PC-3 (cell line): ENCODE results near the gene SUPT6H. TPM values are rescaled to one million over a fixed set of nuclear protein-coding genes. Genes with fewer than 3 reads are reported as not detected.

Experiments
- ATAC-seq: fragments of 200-7000 bp; cut with Tn5 transposase; 2 replicates; pipeline ENCODE4 v1.9.1; 2020; ENCODE audit warnings: mild to moderate bottlenecking, moderate library complexity
- BruUV-seq: library from RNA; stranded (reverse); fragments of 400-500 nt; replicated peaks from 2 replicates; lab custom pipeline; 2021; lab: Mats Ljungman, UMichigan
- CTCF ChIA-PET: fragments of 300-600 bp; sonication (Branson Sonifier 250); formaldehyde crosslinking; loops from one replicate; lab custom pipeline; 2022; ENCODE audit warnings: antibody characterized with exemption; lab: Charles Lee
- POLR2A ChIA-PET: fragments of 300-600 bp; sonication (Branson Sonifier 250); formaldehyde crosslinking; loops from one replicate; lab custom pipeline; 2022; ENCODE audit warnings: antibody characterized with exemption; ENCODE audit not compliant: unreplicated experiment; lab: Charles Lee
- DNase-seq: peaks from one replicate; pipeline ENCODE4 v3.0.0-alpha.2; 2015
- H2AFZ ChIP-seq: fragments of 300-600 bp; sonication (generic); 2 replicates; pipeline ENCODE4 v1.6.0; 2016; ENCODE audit warnings: antibody characterized with exemption, low read length
- H3F3A ChIP-seq: fragments of 300-600 bp; sonication (generic); one replicate; pipeline ENCODE4 v1.6.0; 2017; ENCODE audit warnings: antibody characterized with exemption, low read length, control low read depth, mild to moderate bottlenecking; ENCODE audit not compliant: unreplicated experiment
- H3K27ac ChIP-seq: fragments of 300-600 bp; sonication (generic); 2 replicates; pipeline ENCODE4 v1.5.1; 2016; ENCODE audit warnings: mild to moderate bottlenecking, low read length
- H3K27me3 ChIP-seq: fragments of 300-600 bp; sonication (generic); 2 replicates; pipeline ENCODE4 v1.6.1; 2016; ENCODE audit warnings: low read length, mixed read lengths
- H3K36me3 ChIP-seq: fragments of 300-600 bp; sonication (generic); 2 replicates; pipeline ENCODE4 v1.6.1; 2016; ENCODE audit warnings: low read depth, mixed run types, low read length, mixed read lengths
- H3K4me1 ChIP-seq: fragments of 300-600 bp; sonication (generic); 2 replicates; pipeline ENCODE4 v1.5.1; 2016; ENCODE audit warnings: low read length; ENCODE audit not compliant: insufficient read depth
- H3K4me2 ChIP-seq: fragments of 300-600 bp; sonication (generic); 2 replicates; pipeline ENCODE4 v1.6.0; 2016; ENCODE audit warnings: low read length
- H3K4me3 ChIP-seq: fragments of 300-600 bp; sonication (generic); 2 replicates; pipeline ENCODE4 v1.5.1; 2016; ENCODE audit warnings: mild to moderate bottlenecking, low read length, mixed read lengths
- H3K79me2 ChIP-seq: fragments of 300-600 bp; sonication (generic); 2 replicates; pipeline ENCODE4 v1.6.1; 2017; ENCODE audit warnings: low read length, mixed read lengths
- H3K9ac ChIP-seq: fragments of 300-600 bp; sonication (generic); 2 replicates; pipeline ENCODE4 v1.6.0; 2016; ENCODE audit warnings: mild to moderate bottlenecking, low read length
- H3K9me2 ChIP-seq: fragments of 300-600 bp; sonication (generic); replicated peaks from 2 replicates; pipeline ENCODE4 v1.6.1; 2016; ENCODE audit warnings: mixed run types, low read length, mixed read lengths
- H3K9me3 ChIP-seq: fragments of 300-600 bp; sonication (generic); 2 replicates; pipeline ENCODE4 v1.6.1; 2016; ENCODE audit warnings: low read length, mixed read lengths
- H4K20me1 ChIP-seq: fragments of 300-600 bp; sonication (generic); 2 replicates; pipeline ENCODE4 v1.6.1; 2016; ENCODE audit warnings: low read length, mixed read lengths
- CTCF ChIP-seq: fragments of 300-600 bp; sonication (generic); conservative IDR thresholded peaks from 2 replicates; pipeline ENCODE4 v1.5.1; 2017; ENCODE audit warnings: antibody characterized with exemption, low read depth, mild to moderate bottlenecking, low read length
- EZH2 ChIP-seq: fragments of 300-600 bp; sonication (generic); IDR thresholded peaks from one replicate; pipeline ENCODE4 v1.6.1; 2017; ENCODE audit warnings: antibody characterized with exemption, mild to moderate bottlenecking, low read length; ENCODE audit not compliant: unreplicated experiment
- EZH2phosphoT487 ChIP-seq: fragments of 300-600 bp; sonication (generic); IDR thresholded peaks from 2 replicates; pipeline ENCODE4 v1.6.1; 2018; ENCODE audit warnings: mild to moderate bottlenecking, antibody characterized with exemption, low read length, borderline replicate concordance
- intact Hi-C: fragments of 100-400 bp; cut with micrococcal nuclease; formaldehyde crosslinking; loops from 2 replicates; pipeline ENCODE4 v1.9.0; 2023
- total RNA-seq: library from RNA; depleted of rRNA; stranded (reverse); fragments of >200 nt; gene quantifications from 2 replicates; pipeline ENCODE4 v1.2.3, GENCODE V29; 2014

Gene SUPT6H
- total RNA-seq, 1 experiment from 2014 or later = 32.2 TPM

- ChIA-PET POLR2A (no interaction called here), CTCF (no interaction called here)
- peaks cover 32% of the 10 kb centered on the region for H4K20me1 ChIP-seq
- peaks cover 43% of the 10 kb centered on the region for H3K36me3 ChIP-seq
- peak overlapping the region; percentile 96 for H3K4me2 ChIP-seq
- DNase-seq (no peak), ATAC-seq (no peak)
- H3K9me2 ChIP-seq = no peaks in the 10 kb centered on the region
- TF ChIP-seq CTCF (no peak), EZH2 (no peak), EZH2phosphoT487 (no peak)
- H3K4me3 ChIP-seq = peak overlapping the region; percentile 60
- H3F3A ChIP-seq = peaks cover 12% of the 10 kb centered on the region
- no peaks in the 10 kb centered on the region for H3K27me3 ChIP-seq
- peaks cover 38% of the 10 kb centered on the region for H3K79me2 ChIP-seq
- H3K9ac ChIP-seq = no peak overlapping the region
- no peak overlapping the region; the same call in 1 of the 2 replicates for H3K27ac ChIP-seq
- intact Hi-C loops = loop anchor here (10.0 kb wide), 1 partner anchor 180 kb away; the partner anchor contains the start of gene DHRS13
- peaks cover 35% of the 10 kb centered on the region for H3K4me1 ChIP-seq
- no TSS peak for BruUV-seq
- no peak overlapping the region for H2AFZ ChIP-seq
- no peaks in the 10 kb centered on the region for H3K9me3 ChIP-seq
These were observed 62.6 kb downstream of the SUPT6H start for GRCh38 chr17:28724500-28725165.

GRCh38 chr17:28725166-28725659, 63.2 kb downstream of the SUPT6H start:
- no peaks in the 10 kb centered on the region for H3K27me3 ChIP-seq
- intact Hi-C loops = loop anchor here (10.0 kb wide), 1 partner anchor 180 kb away; the partner anchor contains the start of gene DHRS13
- no peak overlapping the region for H2AFZ ChIP-seq
- peaks cover 12% of the 10 kb centered on the region for H3F3A ChIP-seq
- ChIA-PET POLR2A (no interaction called here), CTCF (interaction anchor here (4.0 kb wide), 1 partner anchor 25 kb away, joined by 55 read pairs; no protein-coding TSS in a partner anchor)
- no peak; the same call in 1 of the 2 replicates for ATAC-seq
- peak; percentile 30 for DNase-seq
- H3K4me3 ChIP-seq = peak overlapping the region; percentile 60
- H4K20me1 ChIP-seq = peaks cover 32% of the 10 kb centered on the region
- peaks cover 34% of the 10 kb centered on the region for H3K79me2 ChIP-seq
- H3K9me3 ChIP-seq = no peaks in the 10 kb centered on the region
- peaks cover 37% of the 10 kb centered on the region for H3K4me1 ChIP-seq
- peak overlapping the region; percentile 96 for H3K4me2 ChIP-seq
- H3K9ac ChIP-seq = peak overlapping the region; percentile 94
- H3K36me3 ChIP-seq = peaks cover 42% of the 10 kb centered on the region
- no peaks in the 10 kb centered on the region for H3K9me2 ChIP-seq
- BruUV-seq = TSS peak; percentile 30
- TF ChIP-seq EZH2 (no peak), EZH2phosphoT487 (no peak), CTCF (no peak)
- peak overlapping the region; percentile 74 for H3K27ac ChIP-seq
